Gastroesophageal sphincter (tissue), 4 donors: ENCODE data around the gene NEDD4L. TPM values are rescaled to one million over a fixed set of nuclear protein-coding genes. Genes with fewer than 3 reads are reported as not detected.

ENCODE experiments used
- ATAC-seq: fragments of 150-250 bp; one replicate; pipeline ENCODE4 v1.9.1; 2016; ENCODE audit warnings: mild to moderate bottlenecking, moderate library complexity
- H3K27ac ChIP-seq, 4 donors: fragments of 200-600 bp; sonication (generic) in 3 of 4; 1 replicate in 3 of 4; 2 replicates in 1 of 4; pipeline ENCODE4 v1.5.1; 2016 to 2019
- H3K27me3 ChIP-seq: fragments of 200-600 bp; sonication (generic); one replicate; pipeline ENCODE4 v1.5.1; 2019
- H3K36me3 ChIP-seq, 2 donors: fragments of 200-600 bp; sonication (generic); one replicate each; pipeline ENCODE4 v1.5.1; 2019; ENCODE audit warnings: control low read depth in 1 of 2
- H3K4me1 ChIP-seq, 3 donors: fragments of 200-600 bp; sonication (generic); 1 replicate in 2 of 3; 2 replicates in 1 of 3; pipeline ENCODE4 v1.5.1; 2016 to 2019; ENCODE audit warnings: control low read depth in 2 of 3
- H3K4me3 ChIP-seq, 2 donors: fragments of 200-600 bp; sonication (generic); one replicate each; pipeline ENCODE4 v1.5.1; 2019; ENCODE audit warnings: mild to moderate bottlenecking in 1 of 2, moderate library complexity in 1 of 2
- H3K9me3 ChIP-seq, 3 donors: fragments of 200-600 bp; sonication (generic); one replicate each; pipeline ENCODE4 v1.5.1; 2017 to 2019; ENCODE audit warnings: control low read depth in 2 of 3
- EP300 ChIP-seq: sonication (generic); formaldehyde crosslinking; IDR thresholded peaks from one replicate; pipeline ENCODE4 v1.6.1; 2017; ENCODE audit warnings: antibody characterized with exemption, mild to moderate bottlenecking
- POLR2A ChIP-seq, 2 donors: fragments of 450-650 bp; IDR thresholded peaks; one replicate each; pipeline ENCODE4 v1.6.1; 2017; ENCODE audit warnings: antibody characterized with exemption in 2 of 2, mild to moderate bottlenecking in 2 of 2, moderate library complexity in 1 of 2
- POLR2AphosphoS5 ChIP-seq: sonication (generic); formaldehyde crosslinking; IDR thresholded peaks from one replicate; pipeline ENCODE4 v1.6.1; 2017; ENCODE audit warnings: antibody characterized with exemption
- WGBS, 2 donors: methylation state at CpG; one replicate each; pipeline ENCODE4 v1.1.5; 2018; ENCODE audit warnings: low coverage in 1 of 2; 5-methylcytosine and 5-hydroxymethylcytosine counted together
- total RNA-seq, 4 donors: library from RNA; depleted of rRNA; stranded (reverse); fragments of >200 nt; gene quantifications; one replicate each; pipeline ENCODE4 v1.1.0, GENCODE V29; 2016
- TF ChIP-seq, protein P1 (sequence below), 4 experiments: fragments of 200-600 bp in 2 of 4; fragments of 450-650 bp in 2 of 4; sonication (generic) in 1 of 4; IDR thresholded peaks; one replicate each; pipeline ENCODE4 v1.5.1; 2017 to 2019; ENCODE audit warnings: antibody characterized with exemption in 4 of 4, mild to moderate bottlenecking in 2 of 4, moderate library complexity in 2 of 4

Gene NEDD4L
- total RNA-seq, 4 donors from 2014 or later, result 37.0 to 50.9 (median 43.0) TPM

DNA sequence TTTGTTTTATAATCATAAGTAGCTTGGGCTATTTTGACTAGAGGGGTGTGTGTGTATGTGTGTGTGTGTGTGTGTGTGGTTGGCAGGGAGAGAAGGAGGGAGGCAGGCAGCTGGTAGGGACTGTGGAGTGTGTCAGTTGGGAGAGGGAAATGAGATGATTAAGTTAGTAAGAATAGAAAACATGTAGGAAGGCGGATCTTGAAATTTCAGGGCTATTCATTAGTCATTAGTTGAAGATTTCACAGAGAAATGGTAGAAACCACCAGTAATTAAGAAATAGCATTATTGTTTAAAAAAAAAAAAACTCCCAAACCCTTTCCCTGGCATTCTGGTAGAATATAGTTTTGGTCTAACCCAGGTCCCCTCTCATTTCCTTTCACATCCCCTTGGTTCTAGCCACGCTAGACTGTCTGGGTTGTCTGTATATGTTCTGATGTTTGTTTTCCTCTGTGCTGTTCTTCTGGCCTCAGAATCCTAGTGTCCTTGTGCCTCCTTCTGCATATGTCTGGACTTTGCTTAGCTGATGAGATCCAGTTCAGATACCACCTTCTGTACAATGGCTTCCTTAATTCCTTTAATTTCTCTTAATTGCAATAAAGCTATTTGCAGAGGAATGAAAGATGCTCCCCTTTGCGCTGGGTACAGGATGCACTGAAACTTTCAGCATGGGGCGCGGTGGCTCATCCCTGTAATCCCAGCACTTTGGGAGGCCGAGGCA is 161.6 kb downstream of the NEDD4L start:
- ATAC-seq, result peak; percentile 59
- peaks cover 2 to 58% (median 7%) of the 10 kb centered on the region in 3 donors for H3K4me1 ChIP-seq
- H3K4me3 ChIP-seq, result no peak overlapping the region
- no peaks in the 10 kb centered on the region for H3K36me3 ChIP-seq
- peak overlapping the region; percentile 29 to 68 (median 56) for H3K27ac ChIP-seq
- 55 to 88% methylated on average over 2 to 6 of the region's 6 CpGs for WGBS, 2 donors
- no peaks in the 10 kb centered on the region for H3K27me3 ChIP-seq
- H3K9me3 ChIP-seq, result no peaks in the 10 kb centered on the region
- TF ChIP-seq POLR2A (IDR thresholded peaks at IDR 0.05) (no peak), POLR2AphosphoS5 (peak; percentile 12)

DNA sequence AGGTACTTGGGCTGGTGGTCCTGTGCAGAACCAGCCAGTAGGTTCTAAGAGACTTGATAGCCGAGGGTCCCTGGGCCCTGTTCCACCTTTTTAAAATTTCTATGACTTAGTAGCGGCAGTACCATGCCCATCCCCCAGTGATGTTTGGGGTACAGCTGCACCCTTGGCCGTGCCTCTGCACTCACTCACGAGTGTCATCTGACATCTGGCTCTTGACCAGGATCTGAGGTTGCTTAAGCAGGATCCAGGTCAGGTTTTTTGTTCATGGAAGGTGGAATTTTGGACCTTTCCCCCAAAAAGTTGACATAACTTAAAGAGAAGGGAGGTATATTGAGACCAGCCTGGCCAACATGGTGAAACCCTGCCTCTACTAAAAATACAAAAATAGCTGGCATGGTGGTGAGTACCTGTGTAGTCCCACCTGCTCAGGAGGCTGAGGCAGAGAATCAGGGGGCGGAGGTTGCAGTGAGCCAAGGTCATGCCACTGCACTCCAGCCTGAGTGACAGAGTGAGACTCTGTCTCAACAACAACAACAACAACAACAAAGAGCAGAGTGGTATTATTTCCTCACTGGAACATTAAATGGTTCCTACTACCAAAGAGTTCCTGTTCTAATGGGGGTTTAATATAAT is 163.6 kb downstream of the NEDD4L start:
- WGBS, 2 donors, result 80% methylated on average over 1 of the region's 5 CpGs
- ATAC-seq, result no peak
- H3K9me3 ChIP-seq, result no peaks in the 10 kb centered on the region
- no peak overlapping the region for H3K4me3 ChIP-seq
- H3K27ac ChIP-seq, result peak overlapping the region; percentile 3 to 59 (median 49)
- H3K36me3 ChIP-seq, result no peaks in the 10 kb centered on the region
- TF ChIP-seq POLR2A (IDR thresholded peaks at IDR 0.05), result no peak
- TF ChIP-seq, protein P1, sequence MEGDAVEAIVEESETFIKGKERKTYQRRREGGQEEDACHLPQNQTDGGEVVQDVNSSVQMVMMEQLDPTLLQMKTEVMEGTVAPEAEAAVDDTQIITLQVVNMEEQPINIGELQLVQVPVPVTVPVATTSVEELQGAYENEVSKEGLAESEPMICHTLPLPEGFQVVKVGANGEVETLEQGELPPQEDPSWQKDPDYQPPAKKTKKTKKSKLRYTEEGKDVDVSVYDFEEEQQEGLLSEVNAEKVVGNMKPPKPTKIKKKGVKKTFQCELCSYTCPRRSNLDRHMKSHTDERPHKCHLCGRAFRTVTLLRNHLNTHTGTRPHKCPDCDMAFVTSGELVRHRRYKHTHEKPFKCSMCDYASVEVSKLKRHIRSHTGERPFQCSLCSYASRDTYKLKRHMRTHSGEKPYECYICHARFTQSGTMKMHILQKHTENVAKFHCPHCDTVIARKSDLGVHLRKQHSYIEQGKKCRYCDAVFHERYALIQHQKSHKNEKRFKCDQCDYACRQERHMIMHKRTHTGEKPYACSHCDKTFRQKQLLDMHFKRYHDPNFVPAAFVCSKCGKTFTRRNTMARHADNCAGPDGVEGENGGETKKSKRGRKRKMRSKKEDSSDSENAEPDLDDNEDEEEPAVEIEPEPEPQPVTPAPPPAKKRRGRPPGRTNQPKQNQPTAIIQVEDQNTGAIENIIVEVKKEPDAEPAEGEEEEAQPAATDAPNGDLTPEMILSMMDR (IDR thresholded peaks at IDR 0.05), result no peak
- H3K27me3 ChIP-seq, result no peaks in the 10 kb centered on the region
- peaks cover 2 to 43% (median 7%) of the 10 kb centered on the region in 3 donors for H3K4me1 ChIP-seq

DNA sequence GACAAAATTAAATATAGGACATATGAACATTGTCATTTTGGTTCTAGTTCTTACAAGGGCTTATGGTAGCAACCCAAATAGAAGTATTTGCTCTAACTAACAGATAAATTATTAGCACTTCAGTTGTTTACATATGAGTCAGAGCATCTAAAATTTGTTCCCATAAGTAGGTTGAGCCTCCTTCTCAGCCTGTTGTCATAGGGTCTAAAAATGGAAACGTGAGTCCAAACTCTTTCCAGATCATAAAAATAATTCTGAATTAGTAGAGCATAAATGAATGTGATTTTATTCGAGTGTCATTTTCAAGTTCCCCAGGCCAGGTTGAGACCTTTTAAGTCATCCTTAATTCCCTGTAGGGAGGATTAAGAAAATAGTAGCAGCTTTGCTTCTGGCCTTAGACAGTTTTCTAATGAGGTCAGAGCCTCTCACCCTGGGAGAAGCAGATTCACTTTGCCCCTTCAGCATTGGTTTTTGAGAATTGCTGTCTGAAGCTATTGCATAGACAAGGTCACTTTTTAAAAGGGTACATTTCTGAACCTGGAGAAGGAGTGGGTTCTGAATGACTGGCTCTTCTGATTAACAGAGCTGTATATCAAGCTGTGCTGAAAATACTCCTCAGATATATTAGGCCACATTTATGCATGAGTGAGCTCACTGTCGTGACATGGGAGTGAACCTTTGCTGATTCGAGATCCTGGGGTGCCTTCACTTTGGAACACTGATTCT is 164.3 kb downstream of the NEDD4L start:
- Histone ChIP-seq H3K27me3 (no peaks in the 10 kb centered on the region), H3K4me1 (peaks cover 2 to 43% (median 7%) of the 10 kb centered on the region in 3 donors), H3K9me3 (no peaks in the 10 kb centered on the region), H3K27ac (peak overlapping the region; percentile 29 to 59 (median 49)), H3K4me3 (no peak overlapping the region), H3K36me3 (no peaks in the 10 kb centered on the region)
- 23 to 25% methylated on average over 4 of the region's 4 CpGs for WGBS, 2 donors
- TF ChIP-seq, protein P1 (IDR thresholded peaks at IDR 0.05), result no peak
- TF ChIP-seq POLR2A (IDR thresholded peaks at IDR 0.05), result no peak
- TF ChIP-seq EP300, result no peak
- peak; percentile 68 for TF ChIP-seq POLR2AphosphoS5
- ATAC-seq, result no peak

DNA sequence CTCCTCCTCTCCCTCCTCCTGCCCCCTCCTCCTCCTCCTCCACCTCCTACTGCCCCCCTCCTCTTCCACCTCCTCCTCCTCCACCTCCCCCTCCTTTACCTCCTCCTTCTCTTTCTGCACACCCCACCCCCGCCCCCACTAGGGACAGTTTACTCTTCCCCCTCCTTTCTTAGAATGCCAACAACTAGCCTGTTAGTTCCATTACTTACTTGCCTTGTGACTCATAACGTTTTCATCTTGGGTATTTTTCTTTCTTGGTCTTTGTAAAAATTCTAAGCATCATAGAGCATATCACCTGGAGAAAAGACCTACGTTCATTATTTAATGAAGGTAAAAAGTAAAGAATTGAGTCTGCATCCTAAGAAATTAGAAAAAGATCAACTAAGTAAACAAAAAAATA is 165.3 kb downstream of the NEDD4L start:
- no peak overlapping the region for H3K27ac ChIP-seq
- no peaks in the 10 kb centered on the region for H3K36me3 ChIP-seq
- no peak for TF ChIP-seq POLR2AphosphoS5
- H3K4me3 ChIP-seq, result no peak overlapping the region
- H3K9me3 ChIP-seq, result no peaks in the 10 kb centered on the region
- ATAC-seq, result no peak
- no peaks in the 10 kb centered on the region for H3K27me3 ChIP-seq
- WGBS, 2 donors, result 60 to 88% methylated on average over 1 of the region's 3 CpGs
- peaks cover 2 to 50% (median 7%) of the 10 kb centered on the region in 3 donors for H3K4me1 ChIP-seq

DNA sequence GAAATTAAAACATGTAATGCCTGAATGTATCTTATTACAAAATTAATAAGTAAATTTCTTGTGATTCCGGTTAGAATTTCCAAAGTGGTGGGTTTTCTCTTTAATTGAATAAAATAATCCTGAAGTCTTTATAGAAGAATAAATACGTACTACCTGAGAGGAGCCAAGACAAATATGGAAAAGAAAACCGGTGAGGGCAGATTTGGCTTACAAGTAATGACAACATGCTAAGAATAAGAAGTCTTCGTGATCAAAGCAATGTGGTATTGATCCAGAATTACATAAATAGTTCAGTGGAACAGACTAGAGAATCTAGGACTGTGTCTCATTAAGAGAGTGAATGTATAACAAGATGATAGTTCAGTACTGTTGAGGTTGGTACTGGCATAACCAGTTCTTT is 167.5 kb downstream of the NEDD4L start:
- H3K4me3 ChIP-seq, result no peak overlapping the region
- peaks cover 2 to 43% (median 7%) of the 10 kb centered on the region in 3 donors for H3K4me1 ChIP-seq
- H3K27ac ChIP-seq, result no peak overlapping the region
- TF ChIP-seq POLR2A (IDR thresholded peaks at IDR 0.05) (no peak), EP300 (no peak), POLR2AphosphoS5 (no peak)
- TF ChIP-seq, protein P1 (IDR thresholded peaks at IDR 0.05), result no peak
- no peaks in the 10 kb centered on the region for H3K27me3 ChIP-seq
- 94% methylated on average over 4 of the region's 4 CpGs for WGBS, 2 donors
- H3K9me3 ChIP-seq, result no peaks in the 10 kb centered on the region
- ATAC-seq, result no peak
- no peaks in the 10 kb centered on the region for H3K36me3 ChIP-seq
